NOMO-1 treated with dmso at 0.1 percent for 144 hours (cell line): ENCODE results near the gene MRNIP.

Experiments
- DNase-seq: peaks from one replicate; lab custom pipeline; 2025; ENCODE audit not compliant: unreplicated experiment; lab: John Stamatoyannopoulos, UW

The MRNIP gene

GRCh38 chr5:179805529-179806249, 52.9 kb downstream of the MRNIP start:
- peak; percentile 31 for DNase-seq

GRCh38 chr5:179805070-179805528, 53.5 kb downstream of the MRNIP start:
- DNase-seq: no peak

- DNase-seq: no peak
Observed at GRCh38 chr5:179804555-179804947, 54.1 kb downstream of the MRNIP start.

GRCh38 chr5:179803651-179804554, 54.7 kb downstream of the MRNIP start:
- peak; percentile 23 for DNase-seq

- no peak for DNase-seq
Observed at GRCh38 chr5:179802950-179803562, 55.6 kb downstream of the MRNIP start.

- DNase-seq: no peak
Observed at GRCh38 chr5:179802207-179802883, 56.3 kb downstream of the MRNIP start.

GRCh38 chr5:179801304-179802206, 57.1 kb downstream of the MRNIP start:
- DNase-seq: peak; percentile 61

- no peak for DNase-seq
Observed at GRCh38 chr5:179800696-179801201, 57.9 kb downstream of the MRNIP start.

GRCh38 chr5:179800071-179800695, 58.4 kb downstream of the MRNIP start:
- DNase-seq: no peak

- no peak for DNase-seq
Observed at GRCh38 chr5:179799644-179799973, 59.0 kb downstream of the MRNIP start.

GRCh38 chr5:179798771-179799643, 59.6 kb downstream of the MRNIP start:
- DNase-seq: no peak

GRCh38 chr5:179798144-179798770, 60.4 kb downstream of the MRNIP start:
- no peak for DNase-seq

- no peak for DNase-seq
Observed at GRCh38 chr5:179797741-179798140, 60.9 kb downstream of the MRNIP start.

- DNase-seq: no peak
Observed at GRCh38 chr5:179796877-179797608, 61.6 kb downstream of the MRNIP start.

- peak; percentile 85 for DNase-seq
Observed at GRCh38 chr5:179795863-179796833, 62.5 kb downstream of the MRNIP start.
